Activated naive CD4-positive, alpha-beta T cell treated with anti-CD3 and anti-CD28 coated beads, Interleukin-2, amount 10 ng/mL, durations not matched to agents 7 days and 5 days (primary cell): ENCODE measurements around the gene UTS2R.
"Not testable (repeated sequence)": the region's sequence is repeated elsewhere in the genome, so short reads cannot be mapped to it uniquely, and the experiment has no call there.

Source experiments
- CTCF ChIA-PET: fragments of 350-600 bp; sonication (Branson Sonifier 250); formaldehyde crosslinking; loops from one replicate; lab custom pipeline; 2021; ENCODE audit warnings: antibody characterized with exemption; lab: Charles Lee
- DNase-seq: peaks from one replicate; pipeline ENCODE4 v3.0.0-alpha.2; 2020
- H3K27ac Mint-ChIP-seq: one replicate; pipeline ENCODE4 v1.8.0; 2021; ENCODE audit warnings: mild to moderate bottlenecking, moderate library complexity, mixed read lengths
- H3K27me3 Mint-ChIP-seq: one replicate; pipeline ENCODE4 v1.8.0; 2021; ENCODE audit warnings: mild to moderate bottlenecking, mixed read lengths
- H3K36me3 Mint-ChIP-seq: one replicate; pipeline ENCODE4 v1.8.0; 2021; ENCODE audit warnings: mixed read lengths
- H3K4me1 Mint-ChIP-seq: one replicate; pipeline ENCODE4 v1.8.0; 2021; ENCODE audit warnings: mixed read lengths
- H3K4me3 Mint-ChIP-seq: one replicate; pipeline ENCODE4 v1.8.0; 2021; ENCODE audit warnings: mild to moderate bottlenecking, moderate library complexity, mixed read lengths
- H3K9me3 Mint-ChIP-seq: one replicate; pipeline ENCODE4 v1.8.0; 2021; ENCODE audit warnings: mixed read lengths

UTS2R gene

GRCh38 chr17:82381703-82382009 lies 10.1 kb downstream of the UTS2R start:
- DNase-seq, H3K4me1 Mint-ChIP-seq, H3K36me3 Mint-ChIP-seq, H3K27ac Mint-ChIP-seq, H3K9me3 Mint-ChIP-seq, H3K4me3 Mint-ChIP-seq, CTCF ChIA-PET: not testable (repeated sequence)
- H3K27me3 Mint-ChIP-seq: peaks cover 81% of the 10 kb centered on the region

DNA sequence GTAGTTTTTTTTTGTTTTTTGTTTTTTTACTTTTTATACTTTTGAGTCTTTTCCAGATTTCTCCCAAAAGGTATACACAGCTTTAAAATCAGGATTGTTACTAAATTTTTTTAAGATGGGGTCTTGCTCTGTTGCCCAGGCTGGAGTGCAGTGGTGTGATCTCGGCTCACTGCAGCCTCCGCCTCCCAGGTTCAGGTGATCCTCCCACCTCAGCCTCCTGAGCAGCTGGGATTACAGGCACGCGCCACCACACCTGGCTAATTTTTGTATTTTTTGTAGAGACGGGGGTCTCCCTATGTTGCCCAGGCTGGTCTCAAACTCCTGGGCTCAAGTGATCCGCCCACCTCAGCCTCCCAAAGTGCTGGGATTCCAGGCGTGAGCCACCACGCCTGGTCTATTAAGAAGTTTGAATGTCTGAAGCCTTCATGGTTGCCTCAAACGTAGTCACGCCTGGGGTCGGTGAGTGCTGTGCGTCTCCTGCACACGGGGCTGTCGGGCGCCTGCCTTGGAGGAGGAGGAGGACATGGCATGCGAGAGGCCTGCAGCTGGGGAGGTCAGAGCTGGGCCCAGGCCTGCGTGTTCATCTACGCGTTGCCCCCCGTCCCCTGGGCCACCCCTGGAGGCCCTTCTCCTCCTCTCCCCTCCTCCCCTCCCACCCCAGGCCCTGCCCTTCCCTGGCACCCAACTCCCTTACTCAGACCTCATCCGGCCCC lies 10.8 kb downstream of the UTS2R start:
- CTCF ChIA-PET, H3K4me3 Mint-ChIP-seq: not testable (repeated sequence)

GRCh38 chr17:82382933-82383255 lies 11.3 kb downstream of the UTS2R start:
- CTCF ChIA-PET: no interaction called here
- peaks cover 80% of the 10 kb centered on the region for H3K27me3 Mint-ChIP-seq
- DNase-seq: no peak
- no peak overlapping the region for H3K27ac Mint-ChIP-seq
- no peaks in the 10 kb centered on the region for H3K9me3 Mint-ChIP-seq
- no peak overlapping the region for H3K4me3 Mint-ChIP-seq
- H3K4me1 Mint-ChIP-seq: peaks cover 7% of the 10 kb centered on the region
- H3K36me3 Mint-ChIP-seq: no peaks in the 10 kb centered on the region

More for the DNA sequence above, 10.8 kb downstream of the UTS2R start:
- not testable (repeated sequence) for DNase-seq, H3K4me1 Mint-ChIP-seq, H3K9me3 Mint-ChIP-seq, H3K36me3 Mint-ChIP-seq, H3K27ac Mint-ChIP-seq
- H3K27me3 Mint-ChIP-seq: peaks cover 80% of the 10 kb centered on the region

GRCh38 chr17:82383411-82383810 lies 11.8 kb downstream of the UTS2R start:
- peaks cover 7% of the 10 kb centered on the region for H3K4me1 Mint-ChIP-seq
- peaks cover 77% of the 10 kb centered on the region for H3K27me3 Mint-ChIP-seq
- DNase-seq: no peak
- no peaks in the 10 kb centered on the region for H3K36me3 Mint-ChIP-seq
- no peak overlapping the region for H3K27ac Mint-ChIP-seq
- no peaks in the 10 kb centered on the region for H3K9me3 Mint-ChIP-seq
- no peak overlapping the region for H3K4me3 Mint-ChIP-seq
- CTCF ChIA-PET: no interaction called here

- Mint-ChIP-seq H3K27ac (no peak overlapping the region), H3K9me3 (no peaks in the 10 kb centered on the region), H3K4me1 (peaks cover 7% of the 10 kb centered on the region), H3K36me3 (no peaks in the 10 kb centered on the region), H3K4me3 (no peak overlapping the region), H3K27me3 (peaks cover 70% of the 10 kb centered on the region)
- DNase-seq: no peak
- CTCF ChIA-PET: interaction anchor here (0.6 kb wide), 1 partner anchor 33 kb away, joined by 4 read pairs; no protein-coding TSS in a partner anchor
Measured at GRCh38 chr17:82384051-82384729, 12.6 kb downstream of the UTS2R start.

DNA sequence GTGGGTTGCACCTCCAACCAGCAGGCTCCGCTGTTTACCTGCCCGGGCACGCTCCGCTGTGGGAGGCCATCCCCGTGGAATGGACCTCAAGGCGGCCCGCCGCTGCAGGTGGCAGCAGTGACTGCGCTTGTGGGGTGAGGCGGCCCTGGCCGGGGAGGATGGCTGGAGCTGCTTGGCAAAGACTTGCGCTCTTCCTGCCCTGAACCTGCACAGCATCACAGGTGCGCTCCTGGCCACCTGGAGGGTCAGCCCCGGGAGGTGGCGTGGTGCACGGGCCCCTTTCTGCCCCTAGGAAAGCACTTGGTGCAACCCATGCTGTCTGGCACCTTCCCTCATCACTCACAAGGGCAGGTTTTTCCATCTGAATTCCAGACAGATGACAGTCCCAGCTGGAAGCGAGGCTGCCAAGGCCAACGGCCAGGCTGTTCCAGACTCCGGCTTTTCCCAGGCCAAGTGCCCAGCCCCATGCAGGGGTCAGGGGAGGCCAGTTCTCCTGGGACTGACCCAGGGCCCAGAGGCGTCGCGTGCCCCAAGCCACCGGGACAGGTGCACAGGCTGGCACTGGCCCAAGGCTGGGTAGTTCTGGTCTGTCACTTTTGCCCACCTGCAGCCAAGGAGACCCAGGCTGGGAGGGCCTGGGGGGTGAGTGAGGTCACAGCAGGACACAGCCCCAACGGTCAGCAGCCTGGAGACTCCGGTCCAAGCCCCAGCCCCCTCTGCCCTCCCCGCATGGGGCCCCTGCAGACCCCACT lies 13.3 kb downstream of the UTS2R start:
- Mint-ChIP-seq H3K4me1 (peaks cover 7% of the 10 kb centered on the region), H3K9me3 (no peaks in the 10 kb centered on the region), H3K4me3 (no peak overlapping the region), H3K27ac (no peak overlapping the region), H3K27me3 (peaks cover 63% of the 10 kb centered on the region), H3K36me3 (no peaks in the 10 kb centered on the region)
- peak; percentile 33 for DNase-seq
- CTCF ChIA-PET: interaction anchor here (0.6 kb wide), 1 partner anchor 32 kb away, joined by 4 read pairs; no protein-coding TSS in a partner anchor

DNA sequence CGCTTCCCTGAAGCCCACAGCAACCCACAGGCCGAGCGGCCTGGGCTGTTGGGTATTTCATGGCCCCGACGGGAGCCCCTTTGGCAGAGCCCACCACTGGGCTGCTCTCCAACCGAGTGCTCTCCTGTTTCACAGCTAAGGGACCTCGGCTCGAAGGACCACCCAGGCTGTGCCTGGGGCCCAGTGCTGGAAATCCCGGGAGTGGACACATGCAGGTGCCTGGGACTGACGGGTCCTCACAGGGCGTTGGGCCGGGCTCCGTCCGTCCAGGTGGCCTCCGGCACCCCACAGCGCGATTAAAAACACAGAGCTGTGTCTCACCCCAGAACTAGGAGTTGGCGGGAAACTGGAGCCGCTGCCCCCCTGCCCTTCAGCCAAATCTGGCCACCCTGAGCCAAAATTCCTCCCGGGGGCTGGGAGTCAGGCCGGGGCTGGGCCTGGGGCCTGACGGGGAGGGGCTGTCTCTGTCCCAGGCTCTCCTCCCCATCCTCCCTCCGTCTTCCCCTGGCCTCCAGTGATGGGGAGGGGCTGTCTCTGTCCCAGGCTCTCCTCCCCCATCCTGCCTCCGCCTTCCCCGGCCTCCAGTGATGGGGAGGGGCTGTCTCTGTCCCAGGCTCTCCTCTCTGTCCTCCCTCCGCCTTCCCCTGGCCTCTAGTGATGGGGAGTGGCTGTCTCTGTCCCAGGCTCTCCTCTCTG lies 14.1 kb downstream of the UTS2R start:
- CTCF ChIA-PET: no interaction called here
- Mint-ChIP-seq H3K4me3 (no peak overlapping the region), H3K9me3 (no peaks in the 10 kb centered on the region), H3K4me1 (peaks cover 7% of the 10 kb centered on the region), H3K27ac (no peak overlapping the region), H3K36me3 (no peaks in the 10 kb centered on the region), H3K27me3 (peaks cover 55% of the 10 kb centered on the region)
- no peak for DNase-seq

DNA sequence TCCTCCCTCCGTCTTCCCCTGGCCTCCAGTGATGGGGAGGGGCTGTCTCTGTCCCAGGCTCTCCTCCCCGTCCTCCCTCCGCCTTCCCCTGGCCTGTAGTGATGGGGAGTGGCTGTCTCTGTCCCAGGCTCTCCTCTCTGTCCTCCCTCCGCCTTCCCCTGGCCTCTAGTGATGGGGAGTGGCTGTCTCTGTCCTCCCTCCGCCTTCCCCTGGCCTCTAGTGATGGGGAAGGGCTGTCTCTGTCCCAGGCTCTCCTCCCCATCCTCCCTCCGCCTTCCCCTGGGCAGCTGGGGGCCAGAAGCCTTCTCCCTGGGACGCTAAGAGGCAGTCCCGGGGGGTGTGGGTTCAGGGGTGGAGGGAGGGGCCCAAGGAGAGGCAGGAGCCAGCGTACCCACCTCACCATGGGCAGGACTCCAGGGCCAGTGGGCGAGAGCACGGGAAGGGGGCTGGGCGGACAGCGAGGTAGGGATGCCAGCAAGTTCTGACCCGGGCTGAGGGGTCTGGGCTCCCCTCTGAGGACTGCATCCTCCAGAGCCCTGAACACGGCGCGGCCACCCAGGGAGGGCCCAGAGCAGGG lies 14.8 kb downstream of the UTS2R start:
- H3K4me3 Mint-ChIP-seq: no peak overlapping the region
- peaks cover 7% of the 10 kb centered on the region for H3K4me1 Mint-ChIP-seq
- CTCF ChIA-PET: no interaction called here
- DNase-seq: no peak
- no peak overlapping the region for H3K27ac Mint-ChIP-seq
- no peaks in the 10 kb centered on the region for H3K9me3 Mint-ChIP-seq
- no peaks in the 10 kb centered on the region for H3K36me3 Mint-ChIP-seq
- H3K27me3 Mint-ChIP-seq: peaks cover 51% of the 10 kb centered on the region

GRCh38 chr17:82386881-82387704 lies 15.5 kb downstream of the UTS2R start:
- H3K36me3 Mint-ChIP-seq: no peaks in the 10 kb centered on the region
- no peak overlapping the region for H3K27ac Mint-ChIP-seq
- CTCF ChIA-PET: no interaction called here
- no peaks in the 10 kb centered on the region for H3K9me3 Mint-ChIP-seq
- peaks cover 47% of the 10 kb centered on the region for H3K27me3 Mint-ChIP-seq
- DNase-seq: no peak
- H3K4me3 Mint-ChIP-seq: no peak overlapping the region
- peaks cover 7% of the 10 kb centered on the region for H3K4me1 Mint-ChIP-seq

DNA sequence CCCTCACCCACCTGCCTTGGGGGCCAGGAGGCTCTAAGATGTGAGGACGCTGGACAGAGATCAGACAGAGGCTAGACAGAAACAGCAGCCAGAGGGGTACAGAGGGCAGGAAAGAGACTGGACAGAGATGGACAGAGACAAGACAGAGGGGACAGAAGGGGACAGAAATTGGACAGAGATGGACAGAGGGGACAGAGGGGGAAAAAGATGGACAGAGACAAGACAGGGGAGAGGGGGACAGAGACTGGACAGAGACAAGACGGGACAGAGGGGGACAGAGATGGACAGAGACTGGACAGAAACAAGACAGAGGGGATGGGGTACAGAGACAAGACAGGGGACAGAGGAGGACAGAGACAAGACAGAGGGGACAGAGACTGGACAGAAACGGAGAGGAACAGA lies 16.1 kb downstream of the UTS2R start:
- Mint-ChIP-seq H3K9me3 (no peaks in the 10 kb centered on the region), H3K4me1 (peaks cover 7% of the 10 kb centered on the region), H3K4me3 (no peak overlapping the region), H3K36me3 (peaks cover under 1% of the 10 kb centered on the region), H3K27me3 (peaks cover 41% of the 10 kb centered on the region), H3K27ac (no peak overlapping the region)
- DNase-seq: no peak
- CTCF ChIA-PET: no interaction called here

GRCh38 chr17:82388223-82388921 lies 16.8 kb downstream of the UTS2R start:
- Mint-ChIP-seq H3K36me3 (peaks cover 2% of the 10 kb centered on the region), H3K4me3 (no peak overlapping the region), H3K4me1 (peaks cover 7% of the 10 kb centered on the region), H3K9me3 (no peaks in the 10 kb centered on the region), H3K27ac (no peak overlapping the region), H3K27me3 (peaks cover 40% of the 10 kb centered on the region)
- CTCF ChIA-PET: no interaction called here
- no peak for DNase-seq

- Mint-ChIP-seq H3K4me3 (no peak overlapping the region), H3K27ac (no peak overlapping the region), H3K9me3 (no peaks in the 10 kb centered on the region), H3K27me3 (peaks cover 35% of the 10 kb centered on the region), H3K36me3 (peaks cover 2% of the 10 kb centered on the region), H3K4me1 (peaks cover 7% of the 10 kb centered on the region)
- DNase-seq: no peak
- CTCF ChIA-PET: no interaction called here
Measured at GRCh38 chr17:82388922-82389283, 17.3 kb downstream of the UTS2R start.

GRCh38 chr17:82389379-82389778 lies 17.8 kb downstream of the UTS2R start:
- Mint-ChIP-seq H3K36me3 (peaks cover 2% of the 10 kb centered on the region), H3K4me3 (no peak overlapping the region), H3K4me1 (peaks cover 7% of the 10 kb centered on the region), H3K27me3 (peaks cover 31% of the 10 kb centered on the region), H3K9me3 (no peaks in the 10 kb centered on the region), H3K27ac (no peak overlapping the region)
- CTCF ChIA-PET: no interaction called here
- DNase-seq: no peak
